Measurements from ENCODE around the gene TUBD1.

DNA sequence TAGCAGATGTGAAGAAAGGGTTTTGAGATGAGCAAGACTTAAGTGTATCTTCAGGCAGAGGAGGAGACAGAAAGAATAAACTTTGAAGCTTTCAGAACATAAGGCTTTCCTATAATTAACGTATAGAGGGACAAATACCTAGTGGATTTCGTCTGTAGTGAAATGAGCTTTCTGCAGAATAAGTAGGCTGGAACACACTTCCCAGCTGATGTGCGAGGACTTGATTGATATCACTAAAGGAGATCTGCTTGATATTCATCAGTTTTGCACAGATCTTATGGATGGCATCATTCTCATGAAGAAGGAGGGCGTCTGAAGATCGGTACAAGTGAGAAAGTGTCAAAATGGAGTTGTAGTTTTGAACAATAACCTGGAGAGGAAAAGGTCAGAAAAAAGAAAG lies 14.8 kb downstream of the TUBD1 start:
- no peak for TF ChIP-seq EZH2 (IDR thresholded peaks at IDR 0.05; ENCODE audit: borderline replicate concordance, low read depth, low read length, poor library complexity, severe bottlenecking)
- TF ChIP-seq, protein P1, sequence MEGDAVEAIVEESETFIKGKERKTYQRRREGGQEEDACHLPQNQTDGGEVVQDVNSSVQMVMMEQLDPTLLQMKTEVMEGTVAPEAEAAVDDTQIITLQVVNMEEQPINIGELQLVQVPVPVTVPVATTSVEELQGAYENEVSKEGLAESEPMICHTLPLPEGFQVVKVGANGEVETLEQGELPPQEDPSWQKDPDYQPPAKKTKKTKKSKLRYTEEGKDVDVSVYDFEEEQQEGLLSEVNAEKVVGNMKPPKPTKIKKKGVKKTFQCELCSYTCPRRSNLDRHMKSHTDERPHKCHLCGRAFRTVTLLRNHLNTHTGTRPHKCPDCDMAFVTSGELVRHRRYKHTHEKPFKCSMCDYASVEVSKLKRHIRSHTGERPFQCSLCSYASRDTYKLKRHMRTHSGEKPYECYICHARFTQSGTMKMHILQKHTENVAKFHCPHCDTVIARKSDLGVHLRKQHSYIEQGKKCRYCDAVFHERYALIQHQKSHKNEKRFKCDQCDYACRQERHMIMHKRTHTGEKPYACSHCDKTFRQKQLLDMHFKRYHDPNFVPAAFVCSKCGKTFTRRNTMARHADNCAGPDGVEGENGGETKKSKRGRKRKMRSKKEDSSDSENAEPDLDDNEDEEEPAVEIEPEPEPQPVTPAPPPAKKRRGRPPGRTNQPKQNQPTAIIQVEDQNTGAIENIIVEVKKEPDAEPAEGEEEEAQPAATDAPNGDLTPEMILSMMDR (conservative IDR thresholded peaks at IDR 0.05; ENCODE audit: low read depth, low read length) = no peak

Data from A673 (cell line).